ENCODE results near the gene TMSB10.

TMSB10 gene

DNA sequence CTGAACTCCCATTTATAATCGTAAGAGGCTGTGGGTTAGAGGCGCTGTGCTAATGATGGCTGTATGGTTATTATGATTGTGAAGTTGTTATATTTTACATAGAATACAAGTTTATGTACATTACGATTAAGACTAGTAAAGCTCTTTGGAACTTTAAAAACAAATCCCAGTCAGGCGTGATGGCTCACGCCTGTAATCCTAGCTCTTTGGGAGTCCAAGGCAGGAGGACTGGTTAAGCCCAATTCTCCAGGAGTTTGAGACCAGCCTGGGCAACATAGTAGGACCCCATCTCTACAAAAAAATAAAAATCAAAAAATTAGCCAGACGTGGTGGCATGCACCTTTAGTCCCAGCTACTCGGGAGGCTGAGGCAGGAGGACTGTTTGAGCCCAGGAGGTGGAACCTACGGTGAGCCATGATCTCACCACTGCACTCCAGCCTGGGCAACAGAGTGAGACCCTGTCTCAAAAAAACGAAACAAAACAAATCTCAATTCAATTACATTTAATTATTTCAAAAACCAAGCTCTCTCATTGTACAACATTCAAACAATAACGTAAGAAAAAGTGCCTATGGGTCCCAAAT is 41.6 kb downstream of the TMSB10 start:
- no peak for TF ChIP-seq CEBPB (IDR thresholded peaks at IDR 0.05)
- no peak for TF ChIP-seq TAF1 (IDR thresholded peaks at IDR 0.05; ENCODE audit: low read depth)
- TF ChIP-seq, protein P1, sequence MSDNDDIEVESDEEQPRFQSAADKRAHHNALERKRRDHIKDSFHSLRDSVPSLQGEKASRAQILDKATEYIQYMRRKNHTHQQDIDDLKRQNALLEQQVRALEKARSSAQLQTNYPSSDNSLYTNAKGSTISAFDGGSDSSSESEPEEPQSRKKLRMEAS (IDR thresholded peaks at IDR 0.05), result no peak
- TF ChIP-seq, protein P2, sequence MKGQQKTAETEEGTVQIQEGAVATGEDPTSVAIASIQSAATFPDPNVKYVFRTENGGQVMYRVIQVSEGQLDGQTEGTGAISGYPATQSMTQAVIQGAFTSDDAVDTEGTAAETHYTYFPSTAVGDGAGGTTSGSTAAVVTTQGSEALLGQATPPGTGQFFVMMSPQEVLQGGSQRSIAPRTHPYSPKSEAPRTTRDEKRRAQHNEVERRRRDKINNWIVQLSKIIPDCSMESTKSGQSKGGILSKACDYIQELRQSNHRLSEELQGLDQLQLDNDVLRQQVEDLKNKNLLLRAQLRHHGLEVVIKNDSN (IDR thresholded peaks at IDR 0.05), result no peak
- no peak for TF ChIP-seq ZBTB7A (IDR thresholded peaks at IDR 0.05; ENCODE audit: low read depth)
- TF ChIP-seq FOXM1 (IDR thresholded peaks at IDR 0.05; ENCODE audit: borderline replicate concordance, low read depth), result no peak
- no peak for TF ChIP-seq TEAD4 (IDR thresholded peaks at IDR 0.05)
- no peak for TF ChIP-seq RAD21 (IDR thresholded peaks at IDR 0.05; ENCODE audit: low read depth)
- TF ChIP-seq TCF12 (IDR thresholded peaks at IDR 0.05; ENCODE audit: low read depth), result no peak

DNA sequence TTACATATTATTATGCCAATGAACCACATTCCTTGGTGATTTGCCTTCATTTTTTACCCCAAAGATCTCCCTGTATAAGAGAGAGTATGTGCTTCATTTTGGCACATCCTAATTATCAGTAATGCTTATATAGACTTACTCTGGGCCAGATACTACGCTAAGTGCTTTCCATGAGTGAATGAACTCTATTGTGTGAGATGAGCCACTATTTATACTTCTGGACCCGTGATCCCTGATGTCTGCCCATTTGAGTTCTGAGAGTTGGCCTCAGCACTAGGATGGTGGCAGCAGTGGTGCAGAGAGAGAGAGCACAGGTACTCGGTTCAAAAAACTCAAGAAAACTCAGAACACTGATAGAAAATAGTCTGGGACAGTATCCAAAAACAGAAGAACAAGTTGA is 48.1 kb downstream of the TMSB10 start:
- TF ChIP-seq, protein P2 (IDR thresholded peaks at IDR 0.05), result no peak
- TF ChIP-seq CEBPB (IDR thresholded peaks at IDR 0.05), result no peak
- TF ChIP-seq, protein P3, sequence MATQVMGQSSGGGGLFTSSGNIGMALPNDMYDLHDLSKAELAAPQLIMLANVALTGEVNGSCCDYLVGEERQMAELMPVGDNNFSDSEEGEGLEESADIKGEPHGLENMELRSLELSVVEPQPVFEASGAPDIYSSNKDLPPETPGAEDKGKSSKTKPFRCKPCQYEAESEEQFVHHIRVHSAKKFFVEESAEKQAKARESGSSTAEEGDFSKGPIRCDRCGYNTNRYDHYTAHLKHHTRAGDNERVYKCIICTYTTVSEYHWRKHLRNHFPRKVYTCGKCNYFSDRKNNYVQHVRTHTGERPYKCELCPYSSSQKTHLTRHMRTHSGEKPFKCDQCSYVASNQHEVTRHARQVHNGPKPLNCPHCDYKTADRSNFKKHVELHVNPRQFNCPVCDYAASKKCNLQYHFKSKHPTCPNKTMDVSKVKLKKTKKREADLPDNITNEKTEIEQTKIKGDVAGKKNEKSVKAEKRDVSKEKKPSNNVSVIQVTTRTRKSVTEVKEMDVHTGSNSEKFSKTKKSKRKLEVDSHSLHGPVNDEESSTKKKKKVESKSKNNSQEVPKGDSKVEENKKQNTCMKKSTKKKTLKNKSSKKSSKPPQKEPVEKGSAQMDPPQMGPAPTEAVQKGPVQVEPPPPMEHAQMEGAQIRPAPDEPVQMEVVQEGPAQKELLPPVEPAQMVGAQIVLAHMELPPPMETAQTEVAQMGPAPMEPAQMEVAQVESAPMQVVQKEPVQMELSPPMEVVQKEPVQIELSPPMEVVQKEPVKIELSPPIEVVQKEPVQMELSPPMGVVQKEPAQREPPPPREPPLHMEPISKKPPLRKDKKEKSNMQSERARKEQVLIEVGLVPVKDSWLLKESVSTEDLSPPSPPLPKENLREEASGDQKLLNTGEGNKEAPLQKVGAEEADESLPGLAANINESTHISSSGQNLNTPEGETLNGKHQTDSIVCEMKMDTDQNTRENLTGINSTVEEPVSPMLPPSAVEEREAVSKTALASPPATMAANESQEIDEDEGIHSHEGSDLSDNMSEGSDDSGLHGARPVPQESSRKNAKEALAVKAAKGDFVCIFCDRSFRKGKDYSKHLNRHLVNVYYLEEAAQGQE (IDR thresholded peaks at IDR 0.05; ENCODE audit: low read depth), result no peak
- TF ChIP-seq TCF12 (IDR thresholded peaks at IDR 0.05; ENCODE audit: low read depth), result no peak
- no peak for TF ChIP-seq ZBTB7A (IDR thresholded peaks at IDR 0.05; ENCODE audit: low read depth)
- TF ChIP-seq YY1 (IDR thresholded peaks at IDR 0.05; ENCODE audit: low read depth), result no peak
- TF ChIP-seq TEAD4 (IDR thresholded peaks at IDR 0.05), result no peak
- TF ChIP-seq RAD21 (IDR thresholded peaks at IDR 0.05; ENCODE audit: low read depth), result no peak
- no peak for TF ChIP-seq NFIC (IDR thresholded peaks at IDR 0.05)
- TF ChIP-seq CREB1 (IDR thresholded peaks at IDR 0.05; ENCODE audit: low read depth), result no peak
- no peak for TF ChIP-seq EP300 (IDR thresholded peaks at IDR 0.05; ENCODE audit: borderline replicate concordance)
- TF ChIP-seq TAF1 (IDR thresholded peaks at IDR 0.05; ENCODE audit: low read depth), result no peak
- no peak for TF ChIP-seq FOXM1 (IDR thresholded peaks at IDR 0.05; ENCODE audit: borderline replicate concordance, low read depth)
- TF ChIP-seq, protein P1 (IDR thresholded peaks at IDR 0.05), result no peak
- no peak for TF ChIP-seq EGR1 (IDR thresholded peaks at IDR 0.05)

DNA sequence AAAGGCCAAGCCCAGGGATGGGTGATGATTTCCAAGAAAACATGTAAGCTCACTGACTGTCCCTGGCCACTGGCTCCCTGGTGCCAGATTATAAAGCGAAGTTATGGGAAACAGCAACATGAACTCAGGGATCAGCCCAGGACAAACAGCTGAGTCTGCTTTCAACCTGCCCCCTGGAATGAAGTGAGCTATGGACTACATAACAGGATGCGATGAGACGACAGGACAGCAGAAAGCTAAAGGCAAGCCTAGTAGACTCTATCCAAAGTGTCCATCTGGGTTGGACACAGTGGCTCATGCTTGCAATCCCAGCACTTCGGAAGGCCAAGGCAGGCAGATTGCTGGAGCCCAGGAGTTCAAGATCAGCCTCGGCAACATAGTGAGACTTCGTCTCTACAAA is 48.9 kb downstream of the TMSB10 start:
- TF ChIP-seq CREB1 (IDR thresholded peaks at IDR 0.05; ENCODE audit: low read depth) (no peak), TCF12 (IDR thresholded peaks at IDR 0.05; ENCODE audit: low read depth) (no peak), CEBPB (IDR thresholded peaks at IDR 0.05) (no peak), RAD21 (IDR thresholded peaks at IDR 0.05; ENCODE audit: low read depth) (no peak), TEAD4 (IDR thresholded peaks at IDR 0.05) (no peak), YY1 (IDR thresholded peaks at IDR 0.05; ENCODE audit: low read depth) (no peak), NFIC (IDR thresholded peaks at IDR 0.05) (no peak), ZBTB7A (IDR thresholded peaks at IDR 0.05; ENCODE audit: low read depth) (no peak)
- TF ChIP-seq, protein P3 (IDR thresholded peaks at IDR 0.05; ENCODE audit: low read depth), result no peak
- TF ChIP-seq, protein P2 (IDR thresholded peaks at IDR 0.05), result no peak

Data from Ishikawa (cell line).